ENCODE measurements around the gene UBE4B. TPM values are rescaled to one million over a fixed set of nuclear protein-coding genes. Genes with fewer than 3 reads are reported as not detected.
A peak's percentile ranks its signal among the peaks of the same experiment; 100 is the strongest.

Gene UBE4B
- total and polyA plus RNA-seq, 2 experiments from 2014 or later = 28.4 to 115 TPM

- Mint-ChIP-seq H3K4me3 (no peak overlapping the region), H3K9me3 (no peaks in the 10 kb centered on the region), H3K4me1 (no peaks in the 10 kb centered on the region), H3K27ac (peak overlapping the region; percentile 65), H3K36me3 (ENCODE audit: low read depth) (peaks cover 14% of the 10 kb centered on the region), H3K27me3 (ENCODE audit: insufficient read depth, low read depth, poor library complexity) (peaks cover 8% of the 10 kb centered on the region)
- H3K9me2 ChIP-seq (ENCODE audit: insufficient read depth) = no peaks in the 10 kb centered on the region
- H3K4me2 ChIP-seq = no peak overlapping the region
- H3K79me2 ChIP-seq (replicated peaks; ENCODE audit: insufficient read depth) = no peaks in the 10 kb centered on the region
- H3K4me3 ChIP-seq = no peak overlapping the region
- ATAC-seq (peak; percentile 94), DNase-seq (ENCODE audit: low spot score) (peak; percentile 76)
- no peaks in the 10 kb centered on the region for H3K27me3 ChIP-seq (ENCODE audit: insufficient read depth)
- 0 out of 2 replicates have a peak overlapping the region, but pooled peaks have one; percentile 69 for H3K27ac ChIP-seq (ENCODE audit: low read depth)
- 0 out of 2 replicates have a peak, but pooled peaks cover 6% of the 10 kb centered on the region for H3F3A ChIP-seq (replicated peaks; ENCODE audit: low read depth)
- no peaks in the 10 kb centered on the region for H3K4me1 ChIP-seq (ENCODE audit: insufficient read depth)
- TF ChIP-seq CTCF (conservative IDR thresholded peaks at IDR 0.05; ENCODE audit: low read depth in 2 of 2) (peak; percentile 82 to 91), NANOG (IDR thresholded peaks at IDR 0.05; ENCODE audit: borderline replicate concordance) (no peak)
- H2AFZ ChIP-seq = no peak overlapping the region
- H3K36me3 ChIP-seq (ENCODE audit: insufficient read depth) = no peaks in the 10 kb centered on the region; the same call in none of the 2 replicates
- H4K20me1 ChIP-seq (replicated peaks; ENCODE audit: insufficient read depth) = no peaks in the 10 kb centered on the region
Measured at GRCh38 chr1:10152709-10153284, 120.0 kb downstream of the UBE4B start.

GRCh38 chr1:10155087-10155712 lies 122.4 kb downstream of the UBE4B start:
- H3K27me3 Mint-ChIP-seq (ENCODE audit: insufficient read depth, low read depth, poor library complexity) = peaks cover 6% of the 10 kb centered on the region
- Histone ChIP-seq H4K20me1 (replicated peaks; ENCODE audit: insufficient read depth) (no peaks in the 10 kb centered on the region), H2AFZ (no peak overlapping the region), H3K9me2 (ENCODE audit: insufficient read depth) (no peaks in the 10 kb centered on the region), H3K4me3 (no peak overlapping the region), H3K27ac (ENCODE audit: low read depth) (no peak overlapping the region), H3K27me3 (ENCODE audit: insufficient read depth) (no peaks in the 10 kb centered on the region), H3K79me2 (replicated peaks; ENCODE audit: insufficient read depth) (no peaks in the 10 kb centered on the region), H3K4me2 (no peak overlapping the region), H3F3A (replicated peaks; ENCODE audit: low read depth) (peaks cover 6% of the 10 kb centered on the region; the same call in 1 of the 2 replicates), H3K36me3 (ENCODE audit: insufficient read depth) (peaks cover 4% of the 10 kb centered on the region), H3K4me1 (ENCODE audit: insufficient read depth) (no peaks in the 10 kb centered on the region)
- no peak overlapping the region for H3K4me3 Mint-ChIP-seq
- peaks cover 30% of the 10 kb centered on the region for H3K36me3 Mint-ChIP-seq (ENCODE audit: low read depth)
- DNase-seq (ENCODE audit: low spot score) (no peak), ATAC-seq (no peak)
- no peaks in the 10 kb centered on the region for H3K4me1 Mint-ChIP-seq
- TF ChIP-seq JUNB (IDR thresholded peaks at IDR 0.05; ENCODE audit: unreplicated experiment) (no peak), STAT1 (IDR thresholded peaks at IDR 0.05; ENCODE audit: unreplicated experiment) (no peak), ZNF114 (CRISPR knock-in tag; IDR thresholded peaks at IDR 0.05) (no peak), ETS1 (IDR thresholded peaks at IDR 0.05) (no peak), NANOG (IDR thresholded peaks at IDR 0.05; ENCODE audit: borderline replicate concordance) (no peak)
- H3K27ac Mint-ChIP-seq = no peak overlapping the region
- no peaks in the 10 kb centered on the region for H3K9me3 Mint-ChIP-seq

Measured in GM23338 (cell line).